Testis (tissue), 3 donors: Measurements from ENCODE around the gene PPP2R1A. TPM values are rescaled to one million over a fixed set of nuclear protein-coding genes. Genes with fewer than 3 reads are reported as not detected.

Experiments used
- DNase-seq: peaks from one replicate; pipeline ENCODE4 v3.0.0-alpha.2; 2019
- H3K27ac ChIP-seq, 2 donors: fragments of 200-600 bp; sonication (generic); one replicate each; pipeline ENCODE4 v1.5.1; 2019
- H3K27me3 ChIP-seq: fragments of 200-600 bp; sonication (generic); one replicate; pipeline ENCODE4 v1.5.1; 2019
- H3K36me3 ChIP-seq: fragments of 200-600 bp; sonication (generic); one replicate; pipeline ENCODE4 v1.5.1; 2017; ENCODE audit warnings: low read depth; ENCODE audit errors: missing control alignments
- H3K4me1 ChIP-seq: fragments of 200-600 bp; sonication (generic); one replicate; pipeline ENCODE4 v1.5.1; 2019
- H3K4me3 ChIP-seq, 2 donors: fragments of 200-600 bp; sonication (generic); one replicate each; pipeline ENCODE4 v1.5.1; 2017 to 2019
- H3K9me3 ChIP-seq: fragments of 200-600 bp; sonication (generic); one replicate; pipeline ENCODE4 v1.5.1; 2017
- CTCF ChIP-seq, 3 experiments: fragments of 450-650 bp in 2 of 3; fragments of 200-600 bp in 1 of 3; sonication (generic) in 1 of 3; IDR thresholded peaks; one replicate each; pipeline ENCODE4 v1.5.1; 2016 to 2019; ENCODE audit warnings: antibody characterized with exemption in 3 of 3, mild to moderate bottlenecking in 2 of 3, moderate library complexity in 1 of 3
- POLR2A ChIP-seq: fragments of 450-650 bp; IDR thresholded peaks from one replicate; pipeline ENCODE4 v1.6.1; 2017; ENCODE audit warnings: antibody characterized with exemption, mild to moderate bottlenecking, moderate library complexity
- WGBS, 2 donors: methylation state at CpG; one replicate each; pipeline ENCODE4 v1.1.5; 2018; 5-methylcytosine and 5-hydroxymethylcytosine counted together
- intact Hi-C: fragments of 100-400 bp; cut with DNase I; formaldehyde crosslinking; loops from one replicate; pipeline ENCODE4 v1.15.1; 2023; ENCODE audit warnings: low total_unique reads
- polyA plus RNA-seq: library from polyadenylated mRNA; stranded (reverse); fragments of 350-450 nt; fragmentation: Illumina TruSeq; extraction: RNeasy Lipid Tissue Mini Kit (QIAGEN cat#74804); gene quantifications from one replicate; pipeline ENCODE4 v1.2.3, GENCODE V29; 2014; ENCODE audit warnings: low read depth, low replicate concordance; ENCODE audit not compliant: insufficient read depth
- total RNA-seq, 2 donors: library from RNA; depleted of rRNA; stranded (reverse); fragments of >200 nt; gene quantifications; one replicate each; pipeline ENCODE4 v1.2.3, GENCODE V29; 2016

The PPP2R1A gene
- total and polyA plus RNA-seq, 3 donors from 2014 or later: 181 to 289 (median 262) TPM

- Histone ChIP-seq H3K4me3 (no peak overlapping the region), H3K9me3 (no peaks in the 10 kb centered on the region), H3K36me3 (no peaks in the 10 kb centered on the region), H3K4me1 (no peaks in the 10 kb centered on the region), H3K27ac (no peak overlapping the region), H3K27me3 (no peaks in the 10 kb centered on the region)
- no peak for TF ChIP-seq CTCF (IDR thresholded peaks at IDR 0.05)
- no peak for TF ChIP-seq POLR2A
- 86% methylated on average over 1 of the region's 1 CpG for WGBS, 2 donors
- DNase-seq: no peak
- intact Hi-C loops: no loop called here
Observed at GRCh38 chr19:52172347-52172746, 17.5 kb upstream of the PPP2R1A start.

DNA sequence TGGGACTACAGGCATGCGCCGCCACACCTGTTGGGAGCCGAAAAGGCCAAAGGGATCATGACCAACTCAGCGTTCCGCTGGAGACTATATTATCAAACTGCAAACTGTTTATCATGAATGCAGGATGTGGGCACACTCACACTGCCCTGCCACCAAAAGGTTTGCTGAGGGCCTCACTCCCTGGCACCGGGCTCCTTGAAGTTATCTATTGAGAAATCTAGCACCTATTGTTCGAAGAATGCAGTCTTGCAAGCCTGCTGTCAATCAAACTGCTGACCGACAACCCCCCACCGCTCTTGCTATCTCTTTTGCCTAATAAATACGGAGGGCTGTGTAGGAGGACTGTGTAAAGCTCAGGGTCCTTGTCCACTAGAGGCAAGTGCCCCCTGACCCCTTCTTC lies 13.3 kb upstream of the PPP2R1A start:
- intact Hi-C loops: no loop called here
- no peaks in the 10 kb centered on the region for H3K9me3 ChIP-seq
- no peaks in the 10 kb centered on the region for H3K4me1 ChIP-seq
- DNase-seq: no peak
- H3K27me3 ChIP-seq: no peaks in the 10 kb centered on the region
- WGBS, 2 donors: 82 to 88% methylated on average over 10 of the region's 10 CpGs
- no peaks in the 10 kb centered on the region for H3K36me3 ChIP-seq
- no peak for TF ChIP-seq POLR2A
- TF ChIP-seq CTCF (IDR thresholded peaks at IDR 0.05): no peak
- no peak overlapping the region for H3K27ac ChIP-seq
- H3K4me3 ChIP-seq: no peak overlapping the region

DNA sequence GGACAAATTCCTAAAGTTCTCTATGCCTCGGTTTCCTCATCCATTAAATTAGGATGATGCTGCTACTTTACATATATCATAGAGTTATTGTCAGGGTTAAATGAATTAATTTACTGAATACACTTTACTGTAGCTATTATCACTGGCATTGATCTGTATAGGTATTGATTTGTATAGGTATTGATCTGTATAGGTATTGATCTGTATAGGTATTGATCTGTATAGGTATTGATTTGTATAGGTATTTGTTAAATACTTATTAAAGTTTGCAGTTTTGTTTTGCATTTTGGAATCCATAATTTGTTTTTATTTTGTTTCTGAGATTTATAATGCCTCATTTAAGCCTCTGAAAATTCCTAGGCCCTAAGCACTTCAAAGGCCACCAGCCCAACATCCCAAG lies 2.4 kb upstream of the PPP2R1A start:
- DNase-seq: no peak
- Histone ChIP-seq H3K9me3 (no peaks in the 10 kb centered on the region), H3K4me1 (peaks cover 23% of the 10 kb centered on the region), H3K27me3 (no peaks in the 10 kb centered on the region), H3K36me3 (no peaks in the 10 kb centered on the region), H3K4me3 (no peak overlapping the region), H3K27ac (no peak overlapping the region)
- intact Hi-C loops: no loop called here
- TF ChIP-seq CTCF (IDR thresholded peaks at IDR 0.05) (no peak), POLR2A (no peak)
- WGBS, 2 donors: 95 to 100% methylated on average over 1 of the region's 1 CpG

DNA sequence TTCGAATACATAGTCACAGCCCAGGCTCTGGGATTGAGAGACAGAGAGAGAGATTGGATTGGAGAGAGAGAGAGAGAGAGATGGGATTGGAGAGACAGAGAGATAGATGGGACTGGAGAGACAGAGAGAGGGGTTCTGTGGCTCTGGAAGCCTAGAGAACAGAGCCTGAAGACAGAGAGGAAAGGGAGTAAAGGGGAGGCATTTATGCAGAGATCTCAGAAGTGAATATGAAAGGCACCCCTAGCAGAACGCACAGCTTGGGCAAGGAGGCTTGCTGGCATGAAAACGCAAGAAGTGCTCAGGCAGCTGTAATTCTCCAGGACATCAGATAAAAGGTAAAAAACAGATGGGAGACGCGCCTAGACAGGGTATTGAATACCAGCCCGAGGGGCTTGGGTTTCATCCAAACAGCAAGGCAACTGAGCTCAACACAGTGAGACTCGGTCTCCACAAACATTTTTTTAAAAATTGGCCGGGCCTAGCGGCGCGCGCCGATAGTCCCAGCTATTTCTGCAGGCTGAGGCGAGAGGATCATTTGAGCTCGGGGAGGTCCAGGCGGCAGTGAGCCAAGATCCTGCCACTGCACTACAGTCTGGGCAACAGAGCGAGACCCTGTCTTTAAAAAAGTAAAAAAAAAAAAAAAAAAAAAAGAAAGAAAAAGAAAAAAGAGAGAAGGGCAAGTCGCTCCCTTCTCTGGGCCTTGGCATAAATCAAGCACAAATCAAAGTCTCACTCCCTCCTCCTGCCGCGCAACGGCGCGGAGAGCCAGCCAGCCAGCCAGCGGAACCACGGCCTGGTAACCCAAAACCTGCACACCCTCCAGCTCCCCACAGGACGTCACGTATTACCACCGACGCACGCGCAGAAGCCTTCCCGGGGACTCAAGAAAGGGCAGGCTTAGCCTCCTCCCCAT lies 774 bp upstream of the PPP2R1A start:
- Histone ChIP-seq H3K4me3 (peak overlapping the region; percentile 62 to 88), H3K36me3 (no peaks in the 10 kb centered on the region), H3K4me1 (peaks cover 24% of the 10 kb centered on the region), H3K9me3 (no peaks in the 10 kb centered on the region), H3K27me3 (no peaks in the 10 kb centered on the region), H3K27ac (peak overlapping the region; percentile 83 to 91)
- peak in 2 of 3 experiments; percentile 20 to 39 for TF ChIP-seq CTCF (IDR thresholded peaks at IDR 0.05)
- TF ChIP-seq POLR2A: peak; percentile 63
- no peak for DNase-seq
- WGBS, 2 donors: 1 to 3% methylated on average over 27 to 32 of the region's 32 CpGs
- intact Hi-C loops: no loop called here
